K562 (cell line): ENCODE data around the gene SARS1. TPM values are rescaled to one million over a fixed set of nuclear protein-coding genes. Genes with fewer than 3 reads are reported as not detected.

Experiments used
- CHAMP1 ChIP-seq: fragments of 450-650 bp; IDR thresholded peaks from 2 replicates; pipeline ENCODE4 v1.6.1; 2016; ENCODE audit warnings: mild to moderate bottlenecking
- CHCHD3 ChIP-seq: fragments of 250-450 bp; sonication (Bioruptor Pico); IDR thresholded peaks from 2 replicates; pipeline ENCODE4 v2.1.2; 2022; ENCODE audit warnings: mild to moderate bottlenecking
- CHD1 ChIP-seq: fragments of 200-600 bp; sonication (generic); IDR thresholded peaks from one replicate; pipeline ENCODE4 v1.6.1; 2012; ENCODE audit warnings: mild to moderate bottlenecking, moderate library complexity, low read length, inconsistent platforms
- CREBBP ChIP-seq: IDR thresholded peaks from one replicate; pipeline ENCODE4 v1.6.1; 2012; ENCODE audit warnings: low read depth, mild to moderate bottlenecking, control low read depth, inconsistent platforms, low read length
- CXXC5 ChIP-seq: fragments of 250-450 bp; sonication (Bioruptor Pico); IDR thresholded peaks from 2 replicates; pipeline ENCODE4 v1.8.0; 2022; ENCODE audit warnings: inconsistent platforms, mild to moderate bottlenecking, moderate library complexity
- DDX20 ChIP-seq: fragments of 450-650 bp; IDR thresholded peaks from 2 replicates; pipeline ENCODE4 v1.6.1; 2016; ENCODE audit warnings: missing genetic modification characterization, low read depth, mild to moderate bottlenecking, missing compliant biosample characterization, moderate library complexity
- EHMT2 ChIP-seq: fragments of 450-650 bp; IDR thresholded peaks from 2 replicates; pipeline ENCODE4 v1.6.1; 2018; ENCODE audit warnings: antibody characterized with exemption
- EZH2 ChIP-seq: IDR thresholded peaks from 2 replicates; pipeline ENCODE4 v1.6.1; 2012; ENCODE audit warnings: low read depth, mild to moderate bottlenecking, inconsistent platforms, low read length, borderline replicate concordance
- FOXA1 ChIP-seq: fragments of 450-650 bp; IDR thresholded peaks from 2 replicates; pipeline ENCODE4 v1.6.1; 2016; ENCODE audit warnings: mild to moderate bottlenecking, borderline replicate concordance
- HDAC8 ChIP-seq: fragments of 450-650 bp; IDR thresholded peaks from 2 replicates; pipeline ENCODE4 v1.6.1; 2016; ENCODE audit warnings: mild to moderate bottlenecking, missing genetic modification characterization, moderate library complexity, missing compliant biosample characterization
- JUN ChIP-seq, 2 experiments: sonication (generic) in 1 of 2; formaldehyde crosslinking in 1 of 2; IDR thresholded peaks; 2 replicates each; pipeline versions ENCODE4 v1.6.1 to v1.8.0; 2012 to 2022; ENCODE audit warnings: borderline replicate concordance in 2 of 2, mild to moderate bottlenecking in 2 of 2, improper control_type of control experiment in 1 of 2, low read depth in 1 of 2, low read length in 1 of 2, missing genetic modification reagents in 1 of 2
- MCM2 ChIP-seq: fragments of 450-650 bp; IDR thresholded peaks from 2 replicates; pipeline ENCODE4 v1.6.1; 2017; ENCODE audit warnings: low read depth, mild to moderate bottlenecking
- NCOA1 ChIP-seq: fragments of 450-650 bp; IDR thresholded peaks from 2 replicates; pipeline ENCODE4 v1.6.1; 2016; ENCODE audit warnings: low read depth
- RBBP5 ChIP-seq: fragments of 200-600 bp; sonication (generic); IDR thresholded peaks from 2 replicates; pipeline ENCODE4 v1.6.1; 2012; ENCODE audit warnings: borderline replicate concordance, mild to moderate bottlenecking, low read length, control low read depth, inconsistent platforms; ENCODE audit not compliant: insufficient read depth, poor library complexity, severe bottlenecking
- SAP30 ChIP-seq: fragments of 200-600 bp; sonication (generic); IDR thresholded peaks from 2 replicates; pipeline ENCODE4 v1.6.1; 2012; ENCODE audit warnings: borderline replicate concordance, low read depth, mild to moderate bottlenecking, moderate library complexity, low read length, control low read depth, inconsistent platforms; ENCODE audit not compliant: insufficient read depth, poor library complexity, severe bottlenecking
- SP2 ChIP-seq: IDR thresholded peaks from 2 replicates; pipeline ENCODE4 v1.6.1; 2011; ENCODE audit warnings: mild to moderate bottlenecking, low read depth, low read length, moderate library complexity; ENCODE audit not compliant: poor library complexity, severe bottlenecking; ENCODE audit errors: extremely low read depth
- SRSF1 ChIP-seq: fragments of 200-400 bp; formaldehyde crosslinking; IDR thresholded peaks from 2 replicates; pipeline ENCODE4 v1.6.1; 2017; ENCODE audit warnings: mild to moderate bottlenecking, low read depth, low read length, moderate library complexity
- STAT5A ChIP-seq: IDR thresholded peaks from 2 replicates; pipeline ENCODE4 v1.6.1; 2012; ENCODE audit warnings: low read length, inconsistent platforms, borderline replicate concordance
- TAF7 ChIP-seq: fragments of 450-650 bp; IDR thresholded peaks from 2 replicates; pipeline ENCODE4 v1.6.1; 2016; ENCODE audit warnings: missing genetic modification characterization, missing compliant biosample characterization
- ZBTB49 ChIP-seq: sonication (generic); formaldehyde crosslinking; IDR thresholded peaks from 2 replicates; pipeline ENCODE4 v1.8.0; 2022; ENCODE audit warnings: missing genetic modification reagents, mild to moderate bottlenecking, borderline replicate concordance
- ZBTB7A ChIP-seq: IDR thresholded peaks from 2 replicates; pipeline ENCODE4 v1.6.1; 2011; ENCODE audit warnings: low read depth, mild to moderate bottlenecking, low read length, moderate library complexity, borderline replicate concordance; ENCODE audit not compliant: control insufficient read depth
- ZNF41 ChIP-seq: fragments of 250-450 bp; sonication (Bioruptor Pico); conservative IDR thresholded peaks from 2 replicates; pipeline ENCODE4 v1.4.0; 2020; ENCODE audit warnings: mild to moderate bottlenecking
- polyA plus RNA-seq, 8 experiments: library from polyadenylated mRNA; depleted of rRNA in 4 of 8; stranded (reverse) in 5 of 8; unstranded in 3 of 8; fragments of >200 nt; fragmentation: Nextera tagmentation in 2 of 8; fragmentation: Illumina TruSeq in 1 of 8; extraction: Ambion mirVana in 2 of 8; extraction: Trizol in 1 of 8; gene quantifications; 2 replicates each; pipeline versions ENCODE4 v1.2.1 to v1.2.3, GENCODE V29; 2011 to 2014; ENCODE audit warnings: inconsistent platforms in 1 of 8, missing spikeins in 1 of 8
- total RNA-seq, 7 experiments: library from RNA; depleted of rRNA in 6 of 7; stranded (reverse); fragments of >200 nt in 6 of 7; fragmentation: Illumina TruSeq in 2 of 7; extraction: Trizol in 2 of 7; gene quantifications; 2 replicates each; pipeline versions ENCODE4 v1.2.1 to v1.2.3, GENCODE V29; 2011 to 2021; ENCODE audit warnings: low replicate concordance in 1 of 7

Gene SARS1
- total and polyA plus RNA-seq, 9 of the 15 experiments (the other 6 are each of a cell fraction or from before 2014, with no cell fraction given): 221 to 623 (median 254) TPM

GRCh38 chr1:109282952-109283747, 69.4 kb downstream of the SARS1 start, which contains the start of gene PSRC1 (continued):
- TF ChIP-seq RBBP5 (peak; percentile 81), SAP30 (peak; percentile 85), JUN (IDR thresholded peaks at IDR 0.05; ENCODE audit: borderline replicate concordance, low read depth, low read length) (peak; percentile 50; the same call in 1 of the 2 replicates), JUN (CRISPR knock-in tag; IDR thresholded peaks at IDR 0.05; ENCODE audit: borderline replicate concordance) (no peak), ZNF41 (CRISPR knock-in tag) (0 out of 2 replicates have a peak, but pooled peaks have one; percentile 18), CHD1 (peak; percentile 77), SP2 (no peak), DDX20 (no peak), TAF7 (peak; percentile 74), HDAC8 (tag) (peak; percentile 62; the same call in 1 of the 2 replicates), EZH2 (no peak), STAT5A (0 out of 2 replicates have a peak, but pooled peaks have one; percentile 27), CHAMP1 (0 out of 2 replicates have a peak, but pooled peaks have one; percentile 14), SRSF1 (no peak), CREBBP (no peak), FOXA1 (no peak), CXXC5 (CRISPR knock-in tag) (peak; percentile 89), CHCHD3 (CRISPR knock-in tag) (peak; percentile 71; the same call in 1 of the 2 replicates), ZBTB7A (peak; percentile 66; the same call in 1 of the 2 replicates), ZBTB49 (CRISPR knock-in tag) (0 out of 2 replicates have a peak, but pooled peaks have one; percentile 2), NCOA1 (no peak; the same call in 1 of the 2 replicates), EHMT2 (no peak), MCM2 (no peak)
